HFF-Myc (cell line): ENCODE measurements around the gene RASGRF1.

Source experiments
- DNase-seq: peaks from one replicate; pipeline ENCODE4 v3.0.0-alpha.2; 2011; ENCODE audit warnings: low read depth; ENCODE audit errors: extremely low read depth
- H3K4me3 ChIP-seq: replicated peaks from 2 replicates; pipeline ENCODE4 v1.5.1; 2011; ENCODE audit warnings: low read depth, mild to moderate bottlenecking, control low read depth, low read length
- TF ChIP-seq, protein P1 (sequence below): IDR thresholded peaks from 2 replicates; pipeline ENCODE4 v1.5.1; 2012; ENCODE audit warnings: mild to moderate bottlenecking, low read depth, low read length, control low read depth; ENCODE audit errors: missing control alignments

RASGRF1 gene

DNA sequence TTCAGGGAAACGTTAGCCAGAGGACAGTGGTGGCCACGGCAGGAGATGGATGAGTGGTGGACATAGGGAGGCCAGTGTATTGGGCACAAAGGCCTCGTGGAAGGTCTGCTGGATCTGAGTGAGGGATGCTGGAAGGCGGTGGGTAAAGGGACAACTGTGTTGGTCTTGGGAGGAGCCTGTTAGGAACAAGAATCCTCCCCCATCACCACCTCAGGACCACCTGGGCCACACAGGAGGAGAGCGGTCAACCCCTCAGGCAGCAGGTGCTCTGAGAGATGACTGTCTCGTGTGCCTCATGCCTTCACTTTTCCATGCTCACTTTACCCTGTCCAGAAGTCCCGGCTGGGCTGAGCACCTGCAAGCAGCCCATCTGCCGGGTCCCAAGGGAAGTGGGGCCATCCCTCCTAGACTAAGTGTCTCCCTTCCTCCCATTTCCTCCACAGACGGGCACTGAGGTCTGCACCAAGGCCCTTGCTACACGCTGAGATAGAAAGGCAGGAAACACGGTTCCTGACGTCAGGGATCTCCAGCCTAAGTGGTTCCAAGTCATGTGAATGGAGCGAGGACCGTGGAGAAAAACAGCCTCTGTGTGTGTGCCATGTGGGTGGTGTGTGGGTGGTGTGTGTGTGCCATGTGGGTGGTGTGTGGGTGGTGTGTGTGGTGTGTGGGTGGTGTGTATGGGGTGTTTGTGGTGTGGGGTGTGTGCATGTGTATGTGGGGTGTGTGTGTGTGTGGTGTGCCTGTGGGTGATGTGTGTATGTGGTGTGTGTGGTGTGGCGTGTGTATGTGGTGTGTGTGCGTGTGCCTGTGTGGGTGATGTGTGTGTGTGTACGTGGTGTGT, 97.9 kb downstream of the RASGRF1 start:
- TF ChIP-seq, protein P1, sequence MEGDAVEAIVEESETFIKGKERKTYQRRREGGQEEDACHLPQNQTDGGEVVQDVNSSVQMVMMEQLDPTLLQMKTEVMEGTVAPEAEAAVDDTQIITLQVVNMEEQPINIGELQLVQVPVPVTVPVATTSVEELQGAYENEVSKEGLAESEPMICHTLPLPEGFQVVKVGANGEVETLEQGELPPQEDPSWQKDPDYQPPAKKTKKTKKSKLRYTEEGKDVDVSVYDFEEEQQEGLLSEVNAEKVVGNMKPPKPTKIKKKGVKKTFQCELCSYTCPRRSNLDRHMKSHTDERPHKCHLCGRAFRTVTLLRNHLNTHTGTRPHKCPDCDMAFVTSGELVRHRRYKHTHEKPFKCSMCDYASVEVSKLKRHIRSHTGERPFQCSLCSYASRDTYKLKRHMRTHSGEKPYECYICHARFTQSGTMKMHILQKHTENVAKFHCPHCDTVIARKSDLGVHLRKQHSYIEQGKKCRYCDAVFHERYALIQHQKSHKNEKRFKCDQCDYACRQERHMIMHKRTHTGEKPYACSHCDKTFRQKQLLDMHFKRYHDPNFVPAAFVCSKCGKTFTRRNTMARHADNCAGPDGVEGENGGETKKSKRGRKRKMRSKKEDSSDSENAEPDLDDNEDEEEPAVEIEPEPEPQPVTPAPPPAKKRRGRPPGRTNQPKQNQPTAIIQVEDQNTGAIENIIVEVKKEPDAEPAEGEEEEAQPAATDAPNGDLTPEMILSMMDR: no peak
- no peak overlapping the region for H3K4me3 ChIP-seq
- no peak for DNase-seq

DNA sequence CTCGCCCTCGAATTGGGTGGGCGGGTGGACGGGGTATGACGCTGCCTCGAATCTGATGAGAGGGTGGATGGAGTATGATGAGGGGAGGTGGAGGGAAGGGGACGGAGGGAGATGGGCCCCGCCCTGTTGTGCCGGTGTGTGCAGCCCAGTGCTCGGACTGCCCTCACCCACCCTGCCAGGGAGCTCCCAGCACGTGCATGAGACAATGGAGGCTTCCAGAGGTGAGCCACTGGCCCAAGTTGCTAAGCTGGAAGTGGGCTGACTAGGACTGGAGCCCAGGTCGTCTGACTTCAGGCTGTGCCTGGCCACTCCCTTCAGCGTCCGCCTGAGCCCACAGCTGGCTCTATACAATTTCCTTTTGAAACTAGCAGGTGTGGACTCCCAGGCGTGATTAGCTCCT, 98.7 kb downstream of the RASGRF1 start:
- no peak overlapping the region for H3K4me3 ChIP-seq
- DNase-seq: no peak
- TF ChIP-seq, protein P1: no peak

DNA sequence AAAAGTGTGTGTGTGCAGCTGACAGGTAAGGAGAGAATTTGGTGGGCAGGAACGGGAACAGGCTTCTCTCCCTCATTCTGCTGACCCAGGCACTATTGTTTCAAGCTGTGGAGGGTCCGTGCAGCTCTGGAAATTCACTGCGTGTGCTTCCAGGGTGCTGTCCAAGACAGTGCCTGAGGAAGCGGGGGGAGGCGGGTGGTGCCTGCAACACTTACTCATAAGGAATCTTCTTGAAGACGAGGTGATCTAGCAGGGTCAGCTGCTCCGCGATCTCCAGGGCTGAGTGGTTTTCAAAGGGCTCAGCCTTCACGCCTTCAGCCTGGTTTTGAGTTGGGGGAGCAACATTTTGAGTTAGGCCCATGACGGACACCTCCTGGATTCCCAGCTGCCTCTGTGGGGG, 99.1 kb downstream of the RASGRF1 start:
- DNase-seq: no peak
- TF ChIP-seq, protein P1: no peak
- no peak overlapping the region for H3K4me3 ChIP-seq

DNA sequence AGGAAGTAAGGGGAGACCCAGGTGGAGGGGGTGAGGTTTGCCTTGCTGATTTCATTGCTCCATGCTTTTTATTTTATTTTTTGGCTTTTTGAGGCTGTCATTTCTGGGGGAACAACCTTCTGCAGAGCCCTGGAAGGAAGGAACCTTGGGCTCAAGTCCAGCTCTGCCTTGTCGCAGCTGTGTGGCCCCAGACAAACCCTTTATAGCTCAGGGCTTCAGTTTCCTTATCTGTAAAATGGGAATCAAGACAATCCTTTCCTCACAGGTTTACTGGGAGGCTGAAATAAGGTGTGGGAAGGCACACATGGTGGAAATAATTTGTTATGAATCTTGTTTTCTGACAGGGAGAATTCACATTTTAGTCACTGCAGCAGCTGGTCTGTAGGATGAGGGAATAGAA, 100.3 kb downstream of the RASGRF1 start:
- TF ChIP-seq, protein P1: no peak
- H3K4me3 ChIP-seq: no peak overlapping the region
- no peak for DNase-seq

DNA sequence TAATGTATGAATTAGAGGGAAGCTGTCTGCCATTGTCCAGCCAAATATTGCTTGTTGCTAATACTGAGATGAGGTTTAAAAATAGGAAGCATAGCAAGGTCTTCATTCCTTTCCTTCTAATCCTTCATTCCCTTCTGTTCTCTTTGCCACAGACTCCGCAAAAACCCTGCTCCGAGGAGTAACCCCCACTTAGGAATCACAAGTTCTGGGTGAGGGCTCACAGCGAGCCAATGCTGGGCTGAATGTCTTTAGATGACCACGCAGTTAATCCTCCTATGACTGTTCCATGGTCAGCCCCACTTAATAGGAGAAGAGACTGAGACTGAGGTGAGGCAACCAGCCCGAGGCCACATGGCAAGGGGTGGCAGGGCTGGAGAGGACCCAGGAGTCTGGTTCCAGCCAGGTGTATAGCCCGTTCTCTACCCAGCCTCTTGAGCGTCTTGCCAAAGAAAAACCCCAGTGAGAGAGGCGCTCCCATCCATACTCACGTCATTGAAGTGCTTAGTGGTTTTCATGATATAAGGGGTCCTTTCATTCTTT, 100.8 kb downstream of the RASGRF1 start:
- TF ChIP-seq, protein P1: no peak

DNA sequence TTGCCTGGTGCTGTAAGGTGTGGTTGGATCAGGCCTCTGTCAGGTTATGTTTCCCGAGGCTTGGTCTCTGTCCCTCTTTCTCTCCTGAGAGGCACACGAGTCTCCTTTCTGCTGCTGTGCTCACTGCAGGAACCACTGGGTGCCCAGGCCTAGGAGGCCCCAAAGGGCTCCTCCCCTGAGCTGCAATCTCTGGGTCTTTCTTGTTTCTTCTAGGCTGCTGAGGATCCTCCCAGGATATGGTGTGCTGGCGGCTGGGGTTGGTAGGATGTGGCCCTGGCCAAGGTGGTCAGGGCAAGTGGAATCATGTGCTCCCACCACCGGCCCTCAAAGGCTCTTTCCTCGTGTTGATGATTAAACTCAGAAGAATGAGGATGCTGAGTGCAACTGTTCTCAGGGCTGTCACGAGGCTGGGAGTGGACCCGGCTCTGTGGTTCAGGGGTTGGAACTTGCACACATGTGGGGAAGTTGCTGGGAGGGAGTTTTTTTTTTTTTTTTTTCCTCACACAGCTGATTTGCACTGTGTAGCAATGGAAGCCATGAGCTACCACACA, 102.1 kb downstream of the RASGRF1 start:
- peak; percentile 97 for DNase-seq
- TF ChIP-seq, protein P1: no peak
- H3K4me3 ChIP-seq: no peak overlapping the region

More for the DNA sequence above, 100.8 kb downstream of the RASGRF1 start:
- no peak for DNase-seq
- no peak overlapping the region for H3K4me3 ChIP-seq
